Right atrium auricular region (tissue), 2 donors: ENCODE results near the gene NPL. TPM values are rescaled to one million over a fixed set of nuclear protein-coding genes. Genes with fewer than 3 reads are reported as not detected.

Experiments used
- DNase-seq: peaks from one replicate; pipeline ENCODE4 v3.0.0-alpha.2; 2019; ENCODE audit warnings: low spot score
- H3K27ac ChIP-seq, 2 donors: fragments of 200-600 bp; sonication (generic); 1 replicate in 1 of 2; 2 replicates in 1 of 2; pipeline ENCODE4 v1.5.1; 2016 to 2019
- H3K27me3 ChIP-seq, 2 donors: fragments of 200-600 bp; sonication (generic); one replicate each; pipeline versions ENCODE4 v1.5.1 to v1.6.0; 2017 to 2019
- H3K36me3 ChIP-seq: fragments of 200-600 bp; sonication (generic); one replicate; pipeline ENCODE4 v1.5.1; 2016
- H3K4me1 ChIP-seq, 2 donors: fragments of 200-600 bp; sonication (generic); one replicate each; pipeline versions ENCODE4 v1.5.1 to v1.6.0; 2017 to 2019
- H3K4me3 ChIP-seq, 2 donors: fragments of 200-600 bp; sonication (generic); 1 replicate in 1 of 2; 2 replicates in 1 of 2; pipeline ENCODE4 v1.5.1; 2017 to 2019; ENCODE audit warnings: mild to moderate bottlenecking in 1 of 2, moderate library complexity in 1 of 2
- H3K9me3 ChIP-seq, 2 donors: fragments of 200-600 bp; sonication (generic); one replicate each; pipeline ENCODE4 v1.5.1; 2019
- total RNA-seq, 2 donors: library from RNA; depleted of rRNA; stranded (reverse); fragments of >200 nt; gene quantifications; one replicate each; pipeline ENCODE4 v1.1.0, GENCODE V29; 2016
- TF ChIP-seq, protein P1 (sequence below), 2 donors: fragments of 200-600 bp; sonication (generic); IDR thresholded peaks; one replicate each; pipeline ENCODE4 v1.5.1; 2019; ENCODE audit warnings: antibody characterized with exemption in 2 of 2

The NPL gene
- total RNA-seq, 2 donors from 2014 or later: 3.4 to 4.8 TPM

DNA sequence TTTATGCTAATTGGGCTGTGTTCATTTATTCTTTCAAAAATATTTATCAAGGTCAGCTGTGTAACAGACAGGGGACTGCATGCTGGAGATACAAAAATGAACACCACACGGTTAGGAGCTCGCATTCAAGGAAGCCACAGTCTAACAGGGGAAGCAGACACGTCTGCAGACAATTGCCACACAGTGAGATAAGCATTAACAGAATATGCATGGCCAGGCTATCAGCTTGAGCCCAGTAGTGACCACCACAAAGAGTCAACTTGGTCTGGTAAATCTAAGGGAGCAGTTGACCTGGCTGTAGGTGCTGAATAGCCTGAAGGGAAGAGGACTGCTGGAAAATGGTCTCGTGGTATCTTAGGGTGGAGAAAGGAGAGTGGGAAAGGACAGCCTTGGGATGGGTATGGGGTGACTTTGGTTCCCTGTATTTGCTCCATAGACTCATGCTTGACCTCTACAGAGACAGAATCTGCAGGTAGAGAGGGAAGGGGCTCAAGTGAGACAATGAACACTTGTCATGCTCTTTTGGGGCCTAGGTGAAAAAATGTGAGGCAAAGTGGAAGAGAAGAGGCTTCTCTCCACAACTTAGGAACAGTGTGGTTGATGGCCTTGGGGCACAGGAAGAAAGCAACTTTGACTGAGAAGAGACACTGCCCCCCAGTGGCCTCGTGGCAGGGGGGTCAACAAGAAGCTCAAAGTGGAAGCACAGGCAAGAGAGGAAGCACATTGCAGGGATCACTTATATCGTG, 7.6 kb upstream of the NPL start:
- TF ChIP-seq, protein P1, sequence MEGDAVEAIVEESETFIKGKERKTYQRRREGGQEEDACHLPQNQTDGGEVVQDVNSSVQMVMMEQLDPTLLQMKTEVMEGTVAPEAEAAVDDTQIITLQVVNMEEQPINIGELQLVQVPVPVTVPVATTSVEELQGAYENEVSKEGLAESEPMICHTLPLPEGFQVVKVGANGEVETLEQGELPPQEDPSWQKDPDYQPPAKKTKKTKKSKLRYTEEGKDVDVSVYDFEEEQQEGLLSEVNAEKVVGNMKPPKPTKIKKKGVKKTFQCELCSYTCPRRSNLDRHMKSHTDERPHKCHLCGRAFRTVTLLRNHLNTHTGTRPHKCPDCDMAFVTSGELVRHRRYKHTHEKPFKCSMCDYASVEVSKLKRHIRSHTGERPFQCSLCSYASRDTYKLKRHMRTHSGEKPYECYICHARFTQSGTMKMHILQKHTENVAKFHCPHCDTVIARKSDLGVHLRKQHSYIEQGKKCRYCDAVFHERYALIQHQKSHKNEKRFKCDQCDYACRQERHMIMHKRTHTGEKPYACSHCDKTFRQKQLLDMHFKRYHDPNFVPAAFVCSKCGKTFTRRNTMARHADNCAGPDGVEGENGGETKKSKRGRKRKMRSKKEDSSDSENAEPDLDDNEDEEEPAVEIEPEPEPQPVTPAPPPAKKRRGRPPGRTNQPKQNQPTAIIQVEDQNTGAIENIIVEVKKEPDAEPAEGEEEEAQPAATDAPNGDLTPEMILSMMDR (IDR thresholded peaks at IDR 0.05): peak; percentile 47 to 84
- DNase-seq: peak; percentile 68
- H3K27ac ChIP-seq: no peak overlapping the region
- H3K36me3 ChIP-seq: no peaks in the 10 kb centered on the region
- H3K4me1 ChIP-seq: peaks cover 0 to 5% of the 10 kb centered on the region in 2 donors
- no peak overlapping the region for H3K4me3 ChIP-seq
- no peaks in the 10 kb centered on the region for H3K27me3 ChIP-seq
- no peaks in the 10 kb centered on the region for H3K9me3 ChIP-seq

DNA sequence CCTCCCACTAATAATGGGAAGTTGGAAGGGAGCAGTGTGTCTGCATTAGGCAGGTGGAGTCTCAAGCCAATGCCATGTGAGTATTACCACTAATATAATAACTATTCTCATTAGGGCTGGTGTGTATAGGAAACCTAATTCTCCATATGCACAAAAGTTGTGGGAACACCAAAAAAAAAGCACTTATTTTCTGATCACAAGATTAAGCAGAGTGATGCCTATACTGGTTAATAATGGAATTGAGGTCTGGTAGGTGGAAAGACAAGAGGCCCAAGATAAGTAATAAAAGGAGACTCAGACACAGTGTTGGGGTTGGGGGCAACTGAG, 7.0 kb upstream of the NPL start:
- peaks cover 0 to under 1% of the 10 kb centered on the region in 2 donors for H3K4me1 ChIP-seq
- TF ChIP-seq, protein P1 (IDR thresholded peaks at IDR 0.05): no peak
- H3K9me3 ChIP-seq: no peaks in the 10 kb centered on the region
- H3K4me3 ChIP-seq: no peak overlapping the region
- DNase-seq: no peak
- no peaks in the 10 kb centered on the region for H3K27me3 ChIP-seq
- no peak overlapping the region for H3K27ac ChIP-seq
- H3K36me3 ChIP-seq: no peaks in the 10 kb centered on the region

DNA sequence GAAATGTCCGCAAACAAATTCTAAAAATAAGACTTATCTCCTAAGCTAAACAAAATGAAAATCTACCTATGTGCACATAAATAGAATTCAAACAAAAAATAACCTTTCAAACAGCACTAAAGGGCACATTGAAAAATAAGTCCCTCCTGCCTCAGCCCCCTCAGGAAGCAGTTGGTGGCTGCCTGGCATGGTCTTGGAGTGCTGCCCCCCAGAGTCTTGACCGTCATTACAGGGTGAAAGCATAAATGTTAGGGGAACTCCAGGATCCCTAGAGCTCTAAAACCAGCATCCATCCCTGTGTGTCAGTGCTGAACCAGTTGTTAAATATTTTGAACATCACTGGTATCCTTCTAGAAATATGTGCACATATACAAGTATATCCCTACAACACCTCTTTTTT, 6.5 kb upstream of the NPL start:
- Histone ChIP-seq H3K9me3 (no peaks in the 10 kb centered on the region), H3K27me3 (no peaks in the 10 kb centered on the region), H3K27ac (no peak overlapping the region), H3K4me1 (no peaks in the 10 kb centered on the region), H3K36me3 (no peaks in the 10 kb centered on the region), H3K4me3 (no peak overlapping the region)
- DNase-seq: no peak
- TF ChIP-seq, protein P1 (IDR thresholded peaks at IDR 0.05): no peak

DNA sequence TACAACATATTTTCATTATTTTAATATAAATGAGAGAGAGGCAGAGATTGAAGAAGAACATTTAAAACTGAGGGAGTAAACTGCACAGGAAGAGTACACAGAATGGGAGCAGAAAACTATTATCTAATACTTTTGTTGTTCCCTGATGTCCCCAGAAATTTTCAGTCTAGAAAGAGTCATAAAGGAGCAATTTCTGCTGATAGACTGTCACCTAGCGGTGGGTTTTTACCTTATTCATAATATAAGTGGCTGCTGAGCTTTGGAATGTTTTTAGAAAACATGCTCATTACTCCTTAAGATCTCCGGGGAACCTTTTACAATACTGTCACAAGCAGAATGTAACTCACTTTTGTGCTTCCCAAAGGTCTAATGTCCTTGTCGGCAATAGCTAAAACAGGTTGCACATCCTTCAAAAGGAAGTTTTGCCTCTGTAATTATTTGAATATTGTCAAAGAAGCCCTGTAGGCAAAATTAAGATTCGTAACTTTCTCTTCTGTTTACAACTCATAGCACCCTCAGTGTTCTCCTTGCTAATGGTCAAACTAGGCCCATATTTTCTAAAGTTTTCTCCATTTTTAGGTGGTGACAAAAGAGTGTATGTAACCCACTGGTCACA, 4.9 kb upstream of the NPL start:
- DNase-seq: no peak
- H3K27ac ChIP-seq: no peak overlapping the region
- no peaks in the 10 kb centered on the region for H3K27me3 ChIP-seq
- no peak overlapping the region for H3K4me3 ChIP-seq
- H3K9me3 ChIP-seq: no peaks in the 10 kb centered on the region
- no peaks in the 10 kb centered on the region for H3K36me3 ChIP-seq
- peaks cover 0 to 7% of the 10 kb centered on the region in 2 donors for H3K4me1 ChIP-seq
- TF ChIP-seq, protein P1 (IDR thresholded peaks at IDR 0.05): peak; percentile 72 to 80

DNA sequence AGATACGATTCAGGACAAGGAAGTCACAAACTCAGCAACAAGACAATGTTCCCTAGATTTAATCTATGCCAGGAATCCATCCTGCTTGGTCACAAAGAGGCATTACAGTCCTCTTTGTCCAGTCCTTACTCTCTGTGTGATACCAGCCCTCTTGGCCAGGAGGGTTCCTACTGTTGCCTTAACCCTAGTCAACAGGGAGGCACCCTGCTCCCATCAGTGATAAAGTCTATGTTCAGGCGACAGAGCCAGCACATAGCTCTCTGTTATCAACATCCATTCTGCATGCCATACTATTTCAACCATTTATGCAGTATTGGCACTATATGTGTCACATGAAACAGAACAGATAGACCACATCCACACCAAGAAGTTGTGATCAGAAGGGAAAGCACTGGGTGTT, 4.4 kb upstream of the NPL start:
- H3K36me3 ChIP-seq: no peaks in the 10 kb centered on the region
- no peaks in the 10 kb centered on the region for H3K9me3 ChIP-seq
- H3K4me3 ChIP-seq: no peak overlapping the region
- TF ChIP-seq, protein P1 (IDR thresholded peaks at IDR 0.05): no peak
- no peak overlapping the region for H3K27ac ChIP-seq
- DNase-seq: no peak
- H3K27me3 ChIP-seq: no peaks in the 10 kb centered on the region
- H3K4me1 ChIP-seq: peaks cover 0 to 12% of the 10 kb centered on the region in 2 donors
